HEK293T (cell line): ENCODE results near the gene ARHGAP11B.
"Not testable (repeated sequence)": the region's sequence is repeated elsewhere in the genome, so short reads cannot be mapped to it uniquely, and the experiment has no call there.

Experiments
- ARNT ChIP-seq: fragments of 450-650 bp; IDR thresholded peaks from 2 replicates; pipeline ENCODE4 v1.6.1; 2017; ENCODE audit warnings: mild to moderate bottlenecking
- BHLHE40 ChIP-seq: fragments of 450-650 bp; IDR thresholded peaks from 2 replicates; pipeline ENCODE4 v1.6.1; 2016; ENCODE audit warnings: mild to moderate bottlenecking, moderate library complexity, borderline replicate concordance
- CTBP1 ChIP-seq: fragments of 450-650 bp; IDR thresholded peaks from 2 replicates; pipeline ENCODE4 v1.6.1; 2016; ENCODE audit warnings: borderline replicate concordance
- ELF4 ChIP-seq: fragments of 450-650 bp; IDR thresholded peaks from 2 replicates; pipeline ENCODE4 v1.6.1; 2017; ENCODE audit warnings: antibody characterized with exemption
- FOXA1 ChIP-seq: fragments of 450-650 bp; IDR thresholded peaks from 2 replicates; pipeline ENCODE4 v1.6.1; 2016; ENCODE audit warnings: mild to moderate bottlenecking
- FOXK2 ChIP-seq: fragments of 450-650 bp; IDR thresholded peaks from 2 replicates; pipeline ENCODE4 v1.6.1; 2016; ENCODE audit warnings: mild to moderate bottlenecking
- FOXM1 ChIP-seq: fragments of 450-650 bp; IDR thresholded peaks from 2 replicates; pipeline ENCODE4 v1.6.1; 2017; ENCODE audit warnings: mild to moderate bottlenecking, borderline replicate concordance
- LEF1 ChIP-seq: fragments of 450-650 bp; IDR thresholded peaks from 2 replicates; pipeline ENCODE4 v1.6.1; 2017; ENCODE audit warnings: mild to moderate bottlenecking, borderline replicate concordance
- NFRKB ChIP-seq: fragments of 450-650 bp; IDR thresholded peaks from 2 replicates; pipeline ENCODE4 v1.6.1; 2016; ENCODE audit warnings: mild to moderate bottlenecking, moderate library complexity
- SP1 ChIP-seq: fragments of 450-650 bp; IDR thresholded peaks from 2 replicates; pipeline ENCODE4 v1.6.1; 2017
- SUZ12 ChIP-seq: fragments of 450-650 bp; IDR thresholded peaks from 2 replicates; pipeline ENCODE4 v1.6.1; 2016; ENCODE audit warnings: mild to moderate bottlenecking
- ZNF384 ChIP-seq: fragments of 450-650 bp; IDR thresholded peaks from 2 replicates; pipeline ENCODE4 v1.6.1; 2016
- TF ChIP-seq, protein P1 (sequence below): fragments of 450-650 bp; IDR thresholded peaks from 2 replicates; pipeline ENCODE4 v1.6.1; 2016

DNA sequence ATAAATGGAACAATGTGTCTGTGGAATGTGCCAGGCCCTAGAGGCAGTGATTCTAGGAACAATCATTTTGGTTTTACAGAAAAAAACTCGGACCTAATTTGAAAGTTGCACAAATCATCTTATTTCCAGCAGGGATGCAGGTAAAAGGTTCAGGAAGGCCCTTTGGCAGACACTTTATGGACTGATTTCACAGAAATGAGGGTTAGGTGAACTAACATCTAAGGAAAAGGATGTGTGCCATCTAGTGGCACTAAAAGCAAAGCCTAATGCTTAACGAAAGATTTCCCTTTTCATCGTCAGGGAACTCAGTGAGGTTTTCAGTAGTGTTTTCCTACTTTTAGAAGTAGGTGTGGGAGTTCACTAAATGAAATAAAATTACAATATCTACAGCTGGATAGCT, 4.6 kb upstream of the ARHGAP11B start:
- not testable (repeated sequence) for TF ChIP-seq ELF4, SP1, LEF1, NFRKB, FOXK2, ZNF384, SUZ12, BHLHE40, FOXA1, ARNT, FOXM1, CTBP1
- TF ChIP-seq, protein P1, sequence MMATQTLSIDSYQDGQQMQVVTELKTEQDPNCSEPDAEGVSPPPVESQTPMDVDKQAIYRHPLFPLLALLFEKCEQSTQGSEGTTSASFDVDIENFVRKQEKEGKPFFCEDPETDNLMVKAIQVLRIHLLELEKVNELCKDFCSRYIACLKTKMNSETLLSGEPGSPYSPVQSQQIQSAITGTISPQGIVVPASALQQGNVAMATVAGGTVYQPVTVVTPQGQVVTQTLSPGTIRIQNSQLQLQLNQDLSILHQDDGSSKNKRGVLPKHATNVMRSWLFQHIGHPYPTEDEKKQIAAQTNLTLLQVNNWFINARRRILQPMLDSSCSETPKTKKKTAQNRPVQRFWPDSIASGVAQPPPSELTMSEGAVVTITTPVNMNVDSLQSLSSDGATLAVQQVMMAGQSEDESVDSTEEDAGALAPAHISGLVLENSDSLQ, result not testable (repeated sequence)
